GM18507 (cell line): Measurements from ENCODE around the gene SCAMP5.

Experiments used
- DNase-seq: peaks from one replicate; pipeline ENCODE4 v3.0.0; 2011; ENCODE audit warnings: low read depth; ENCODE audit not compliant: insufficient read length; ENCODE audit errors: extremely low spot score
- FAIRE-seq: peaks from 2 replicates; lab custom pipeline; 2011; peaks lifted over from hg19 to GRCh38; lab: Jason Lieb, UNC

SCAMP5 gene

GRCh38 chr15:75042730-75043508, 47.6 kb downstream of the SCAMP5 start:
- DNase-seq (peak; percentile 82), FAIRE-seq (peak; percentile 99)

GRCh38 chr15:75043509-75044257, 48.3 kb downstream of the SCAMP5 start:
- FAIRE-seq, result no peak
- no peak for DNase-seq

GRCh38 chr15:75044258-75044878, 49.0 kb downstream of the SCAMP5 start:
- no peak for FAIRE-seq
- no peak for DNase-seq

DNA sequence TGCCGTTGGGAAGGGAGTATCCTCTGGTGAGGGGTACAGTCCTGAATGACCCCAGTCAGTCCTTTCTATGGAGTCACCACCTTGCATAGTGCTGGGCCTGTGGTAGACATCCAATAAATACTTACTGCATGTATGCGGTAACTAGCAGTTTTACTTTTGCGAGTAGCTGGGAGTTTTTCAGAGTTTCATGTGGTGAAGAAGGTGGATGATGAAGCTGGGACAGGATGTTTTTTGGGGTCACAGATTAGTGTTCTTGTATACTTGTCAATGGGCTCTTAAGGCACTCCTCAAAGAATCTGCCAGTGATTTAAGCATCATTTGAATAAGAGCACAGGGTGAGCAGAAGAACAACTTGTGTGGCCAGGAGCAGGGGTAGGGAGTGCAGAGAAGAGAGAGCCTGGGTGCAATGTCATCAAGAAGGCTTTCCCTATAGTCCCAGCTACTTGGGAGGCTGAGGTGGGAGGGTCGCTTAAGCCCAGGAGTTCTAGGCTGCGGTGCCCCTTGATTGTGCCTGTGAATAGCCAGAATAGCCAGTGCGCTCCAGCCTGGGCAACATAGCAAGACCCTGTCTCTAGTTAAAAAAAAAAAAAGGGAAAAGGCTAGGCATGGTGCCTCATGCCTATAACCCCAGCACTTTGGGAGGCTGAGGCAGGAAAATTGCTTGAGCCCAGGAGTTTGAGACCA, 50.1 kb downstream of the SCAMP5 start:
- DNase-seq, result no peak

DNA sequence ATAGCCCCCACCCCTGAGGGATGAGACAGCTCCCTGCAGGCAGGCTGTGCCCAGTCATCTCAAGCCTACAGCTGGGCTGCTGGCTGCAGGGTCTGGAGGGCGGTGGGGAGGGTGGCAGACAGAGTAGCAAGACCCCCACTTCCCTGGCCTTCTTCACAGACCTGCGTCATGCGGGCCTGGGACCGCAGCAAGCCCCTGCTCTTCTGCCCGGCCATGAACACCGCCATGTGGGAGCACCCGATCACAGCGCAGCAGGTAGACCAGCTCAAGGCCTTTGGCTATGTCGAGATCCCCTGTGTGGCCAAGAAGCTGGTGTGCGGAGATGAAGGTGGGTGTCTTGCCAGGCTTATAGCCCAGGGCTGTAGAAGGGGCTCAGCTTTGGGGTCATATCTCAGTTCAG, 53.0 kb downstream of the SCAMP5 start:
- FAIRE-seq (no peak), DNase-seq (no peak)

More for the DNA sequence above, 50.1 kb downstream of the SCAMP5 start:
- peak; percentile 69 for FAIRE-seq

DNA sequence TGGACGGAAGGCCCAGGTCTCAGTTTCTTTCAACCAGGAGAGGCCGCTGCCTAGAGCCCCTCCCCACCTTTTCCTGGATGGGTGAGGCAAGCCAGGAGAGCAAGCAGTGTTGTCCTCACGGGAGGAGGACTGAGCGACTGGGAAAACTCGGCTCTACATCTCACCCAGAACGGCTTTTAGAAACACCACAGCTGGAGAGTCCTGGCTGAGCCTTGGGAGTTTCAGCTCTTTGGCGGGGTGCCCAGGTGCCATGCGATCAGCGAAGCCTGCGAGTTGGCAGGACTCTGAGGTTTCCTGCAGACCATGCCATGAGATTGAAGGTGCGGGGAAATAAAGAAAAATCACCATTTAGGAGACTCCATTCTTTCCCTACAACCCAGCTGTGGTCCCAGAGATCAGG, 54.0 kb downstream of the SCAMP5 start:
- DNase-seq, result no peak

DNA sequence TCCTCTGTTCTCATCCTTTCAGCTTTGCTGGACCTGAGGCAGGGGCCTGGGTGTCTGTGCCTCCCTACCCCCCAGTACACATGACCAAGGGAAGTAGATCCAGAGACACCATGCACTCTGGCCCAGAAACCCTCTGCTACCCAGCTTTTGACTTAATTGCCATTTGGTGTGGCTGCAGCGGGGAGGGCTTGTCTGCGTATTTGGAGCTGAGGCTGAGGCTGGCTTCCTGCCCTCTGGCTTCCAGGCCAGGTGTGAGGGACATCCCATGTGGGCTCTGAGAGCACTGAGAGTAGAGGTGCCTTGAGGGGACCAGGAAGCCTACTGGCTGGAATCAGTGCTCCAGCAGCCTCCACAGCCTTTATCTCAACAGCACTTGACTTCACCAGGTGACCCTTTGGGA, 54.9 kb downstream of the SCAMP5 start:
- DNase-seq (no peak), FAIRE-seq (no peak)

More for the DNA sequence above, 54.0 kb downstream of the SCAMP5 start:
- FAIRE-seq, result no peak

DNA sequence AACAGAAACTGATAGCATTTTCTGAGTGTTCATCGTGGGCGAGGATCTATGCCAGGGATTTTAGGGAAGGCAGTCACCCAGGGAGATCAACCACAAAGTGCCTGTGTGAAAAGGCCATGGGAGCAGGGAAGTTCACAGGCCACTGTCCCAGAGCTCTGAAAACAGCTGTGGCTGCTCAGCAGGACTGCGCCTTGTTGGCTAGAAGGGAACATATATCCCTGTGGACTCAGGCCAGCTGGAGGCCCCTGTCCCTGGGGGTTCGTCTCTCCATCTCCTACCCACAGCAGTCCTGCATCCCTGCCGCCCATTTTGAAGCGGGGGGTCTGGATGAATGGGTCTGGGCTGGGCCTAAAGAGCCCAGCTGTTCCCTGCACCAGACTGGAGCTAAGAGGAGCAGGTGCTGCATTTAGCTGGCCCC, 55.8 kb downstream of the SCAMP5 start:
- no peak for FAIRE-seq
- no peak for DNase-seq

GRCh38 chr15:75051711-75052110, 56.3 kb downstream of the SCAMP5 start:
- no peak for DNase-seq
- FAIRE-seq, result no peak

- DNase-seq (no peak), FAIRE-seq (no peak)
Observed at GRCh38 chr15:75052972-75053747, 57.8 kb downstream of the SCAMP5 start.

DNA sequence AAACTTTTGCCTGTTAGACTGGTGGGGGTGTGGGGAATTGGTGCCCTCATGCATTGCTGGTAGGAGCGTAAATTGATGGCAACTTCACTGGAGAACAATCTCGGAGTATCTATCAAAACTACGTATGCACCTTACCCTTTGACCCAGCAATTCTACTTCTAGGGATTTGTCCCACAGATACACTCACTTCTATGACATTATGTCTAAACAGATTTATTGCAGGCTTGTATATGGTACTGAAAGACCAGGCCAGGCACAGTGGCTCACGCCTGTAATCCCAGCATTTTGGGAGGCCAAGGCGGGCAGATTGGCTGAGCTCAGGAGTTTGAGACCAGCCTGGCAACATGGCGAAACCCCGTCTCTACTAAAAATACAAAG, 58.4 kb downstream of the SCAMP5 start:
- FAIRE-seq (no peak), DNase-seq (no peak)

DNA sequence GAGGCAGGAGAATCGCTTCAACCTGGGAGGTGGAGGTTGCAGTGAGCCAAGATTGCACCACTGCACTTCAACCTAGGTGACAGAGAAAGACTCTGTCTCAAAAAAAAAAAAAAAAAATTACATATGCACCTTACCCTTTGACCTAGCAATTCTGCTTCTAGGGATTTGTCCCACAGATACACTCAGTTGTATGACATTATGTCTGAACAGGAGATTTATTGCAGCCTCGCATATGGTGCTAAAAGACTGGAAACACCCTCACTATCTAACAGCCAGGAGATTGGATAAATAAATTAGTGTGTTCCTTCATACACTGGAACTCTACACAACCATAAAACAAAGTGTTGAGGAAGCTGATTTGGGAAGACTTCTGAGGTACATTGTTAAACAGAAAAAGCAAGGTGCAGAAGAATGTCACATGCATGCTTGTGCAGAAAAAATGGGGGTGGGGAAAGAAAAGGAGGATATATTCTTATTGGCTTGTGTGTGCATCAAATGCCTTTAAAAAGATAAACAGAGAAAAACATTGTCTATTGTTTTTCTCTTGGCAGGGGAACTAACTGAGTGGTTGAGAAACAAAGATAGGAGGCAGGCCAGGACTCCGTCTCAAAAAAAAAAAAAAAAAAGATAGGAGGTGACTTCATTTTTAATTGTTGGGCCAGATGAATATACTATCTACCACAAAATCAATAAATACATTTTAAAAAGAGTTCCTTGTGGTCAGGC, 59.0 kb downstream of the SCAMP5 start:
- no peak for FAIRE-seq

GRCh38 chr15:75056036-75056435, 60.7 kb downstream of the SCAMP5 start:
- FAIRE-seq, result no peak
- no peak for DNase-seq

More for the DNA sequence above, 59.0 kb downstream of the SCAMP5 start:
- DNase-seq, result no peak

- DNase-seq, result no peak
- no peak for FAIRE-seq
Observed at GRCh38 chr15:75058127-75058905, 63.0 kb downstream of the SCAMP5 start.

GRCh38 chr15:75059607-75060006, 64.2 kb downstream of the SCAMP5 start:
- FAIRE-seq (no peak), DNase-seq (no peak)

- FAIRE-seq, result peak; percentile 75
Observed at GRCh38 chr15:75061272-75061671, 65.9 kb downstream of the SCAMP5 start.

DNA sequence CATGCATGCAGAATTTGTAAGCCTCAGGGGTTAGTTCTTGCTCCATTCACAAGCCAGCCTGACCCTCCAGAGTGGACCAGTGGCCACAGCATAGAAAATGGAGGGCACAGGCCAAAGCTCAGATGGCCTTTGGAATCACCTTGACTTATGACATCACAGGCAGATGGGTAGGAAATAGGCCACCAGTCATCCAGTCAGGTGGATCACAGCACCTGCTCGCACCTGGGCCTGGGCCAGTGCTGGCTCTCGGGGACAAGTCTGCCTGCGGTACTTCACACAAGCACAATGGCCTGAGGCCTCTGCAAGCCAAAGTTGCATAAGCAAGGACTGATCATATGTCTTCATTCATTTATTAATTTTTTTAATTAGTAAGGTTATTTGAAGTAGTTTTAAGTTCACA, 67.3 kb downstream of the SCAMP5 start:
- FAIRE-seq (no peak), DNase-seq (no peak)

More at GRCh38 chr15:75061272-75061671, 65.9 kb downstream of the SCAMP5 start:
- no peak for DNase-seq

- no peak for FAIRE-seq
- DNase-seq, result no peak
Observed at GRCh38 chr15:75063338-75063737, 68.0 kb downstream of the SCAMP5 start.
